Measurements from ENCODE around the gene GAL3ST2. TPM values are rescaled to one million over a fixed set of nuclear protein-coding genes. Genes with fewer than 3 reads are reported as not detected.

The GAL3ST2 gene
- total RNA-seq, 1 donor from 2014 or later, result not detected

GRCh38 chr2:241734467-241735208 is 42.0 kb upstream of the GAL3ST2 start, which contains the start of gene D2HGDH:
D2HGDH (plus strand) TSS chr2:241734630; CDS start chr2:241735225, 595 bp downstream.
- peak within 1 kb of the TSS; percentile 41 for H3K27ac Mint-ChIP-seq (ENCODE audit: unreplicated experiment)

GRCh38 chr2:241736111-241736510 is 40.5 kb upstream of the GAL3ST2 start:
- H3K4me2 ChIP-seq (ENCODE audit: low read length), result no peak overlapping the region
- H3K9me3 Mint-ChIP-seq (ENCODE audit: unreplicated experiment), result no peaks in the 10 kb centered on the region
- H3K4me1 Mint-ChIP-seq (ENCODE audit: low read depth, unreplicated experiment), result peaks cover 2% of the 10 kb centered on the region
- H3K4me3 ChIP-seq (ENCODE audit: insufficient read depth, low read depth, low read length), result no peak overlapping the region
- H3K27ac ChIP-seq (ENCODE audit: low read depth, low read length), result no peak overlapping the region
- H3K79me2 ChIP-seq (ENCODE audit: insufficient read depth, low read length), result peaks cover 6% of the 10 kb centered on the region
- peak overlapping the region; percentile 85 for H3K4me3 Mint-ChIP-seq (ENCODE audit: unreplicated experiment)
- no peaks in the 10 kb centered on the region for H3K9me3 ChIP-seq (ENCODE audit: insufficient read depth, low read depth, low read length)
- H2AFZ ChIP-seq (ENCODE audit: low read depth, low read length), result no peak overlapping the region
- FAIRE-seq, result no peak
- H3K4me1 ChIP-seq (ENCODE audit: insufficient read depth, low read length), result peaks cover 11% of the 10 kb centered on the region
- H3K27ac Mint-ChIP-seq (ENCODE audit: unreplicated experiment), result peak overlapping the region; percentile 53
- no peak overlapping the region for H3K9ac ChIP-seq (ENCODE audit: low read length)
- H3K36me3 ChIP-seq (ENCODE audit: insufficient read depth, low read length), result no peaks in the 10 kb centered on the region
- DNase-seq (ENCODE audit: low read depth), result no peak
- no peaks in the 10 kb centered on the region for H3K27me3 ChIP-seq (ENCODE audit: insufficient read depth, low read length)
- TF ChIP-seq EZH2 (IDR thresholded peaks at IDR 0.05; ENCODE audit: insufficient read depth, low read length) (no peak), CTCF (IDR thresholded peaks at IDR 0.05; ENCODE audit: insufficient read depth, low read depth, low read length) (no peak)
- H4K20me1 ChIP-seq (ENCODE audit: insufficient read depth, low read length), result peaks cover 34% of the 10 kb centered on the region
- peaks cover 1% of the 10 kb centered on the region for H3K27me3 Mint-ChIP-seq (ENCODE audit: low read depth, unreplicated experiment)
- no peaks in the 10 kb centered on the region for H3K36me3 Mint-ChIP-seq (ENCODE audit: low read depth, unreplicated experiment)

More at GRCh38 chr2:241734467-241735208, 42.0 kb upstream of the GAL3ST2 start, which contains the start of gene D2HGDH:
- DNase-seq (ENCODE audit: low read depth), result peak; percentile 41
- H3K27me3 Mint-ChIP-seq (ENCODE audit: low read depth, unreplicated experiment), result peaks cover 2% of the 10 kb centered on the region
- peaks cover 20% of the 10 kb centered on the region for H4K20me1 ChIP-seq (ENCODE audit: insufficient read depth, low read length)
- H3K4me3 Mint-ChIP-seq (ENCODE audit: unreplicated experiment), result peak within 1 kb of the TSS; percentile 85
- H3K36me3 ChIP-seq (ENCODE audit: insufficient read depth, low read length), result no peaks in the 10 kb centered on the region
- no peaks in the 10 kb centered on the region for H3K36me3 Mint-ChIP-seq (ENCODE audit: low read depth, unreplicated experiment)
- H3K27me3 ChIP-seq (ENCODE audit: insufficient read depth, low read length), result no peaks in the 10 kb centered on the region
- H3K9me3 ChIP-seq (ENCODE audit: insufficient read depth, low read depth, low read length), result no peaks in the 10 kb centered on the region
- H3K4me3 ChIP-seq (ENCODE audit: insufficient read depth, low read depth, low read length), result peak within 1 kb of the TSS; percentile 76
- TF ChIP-seq EZH2 (IDR thresholded peaks at IDR 0.05; ENCODE audit: insufficient read depth, low read length) (no peak), CTCF (IDR thresholded peaks at IDR 0.05; ENCODE audit: insufficient read depth, low read depth, low read length) (no peak)
- no peaks in the 10 kb centered on the region for H3K9me3 Mint-ChIP-seq (ENCODE audit: unreplicated experiment)
- H2AFZ ChIP-seq (ENCODE audit: low read depth, low read length), result peak within 1 kb of the TSS; percentile 93
- H3K27ac ChIP-seq (ENCODE audit: low read depth, low read length), result peak within 1 kb of the TSS; percentile 59
- peak within 1 kb of the TSS; percentile 96 for H3K4me2 ChIP-seq (ENCODE audit: low read length)
- peak within 1 kb of the TSS; percentile 80 for H3K9ac ChIP-seq (ENCODE audit: low read length)
- H3K79me2 ChIP-seq (ENCODE audit: insufficient read depth, low read length), result peaks cover 3% of the 10 kb centered on the region
- no peak for FAIRE-seq
- H3K4me1 Mint-ChIP-seq (ENCODE audit: low read depth, unreplicated experiment), result peaks cover 2% of the 10 kb centered on the region
- peaks cover 11% of the 10 kb centered on the region for H3K4me1 ChIP-seq (ENCODE audit: insufficient read depth, low read length)
